Endometrium (tissue), 2 donors: ENCODE data around the gene LMBR1L.

Source experiments
- FAIRE-seq: peaks from 2 replicates; lab custom pipeline; 2012; peaks lifted over from hg19 to GRCh38; lab: Jason Lieb, UNC
- donor health status: control.
- donor health status: control.

LMBR1L gene

DNA sequence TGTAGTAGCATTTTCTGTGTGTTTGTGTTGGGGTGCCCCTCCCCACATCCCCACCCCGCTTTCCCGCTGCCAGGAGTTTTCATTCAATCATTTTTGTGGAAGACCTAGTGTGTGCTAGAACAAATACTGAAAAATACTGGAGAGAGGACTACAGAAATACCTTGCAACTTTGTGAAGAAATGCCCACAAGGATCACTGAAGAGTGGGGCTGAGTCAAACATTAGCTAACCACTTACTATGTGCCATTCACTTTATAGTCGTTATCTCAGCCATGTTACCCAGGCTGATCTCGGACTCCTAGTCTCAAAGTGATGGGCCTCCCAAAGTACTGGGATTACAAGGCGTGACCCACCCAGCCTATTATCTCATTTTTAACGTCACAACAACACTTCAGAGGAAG lies 559 bp upstream of the LMBR1L start:
- no peak for FAIRE-seq

DNA sequence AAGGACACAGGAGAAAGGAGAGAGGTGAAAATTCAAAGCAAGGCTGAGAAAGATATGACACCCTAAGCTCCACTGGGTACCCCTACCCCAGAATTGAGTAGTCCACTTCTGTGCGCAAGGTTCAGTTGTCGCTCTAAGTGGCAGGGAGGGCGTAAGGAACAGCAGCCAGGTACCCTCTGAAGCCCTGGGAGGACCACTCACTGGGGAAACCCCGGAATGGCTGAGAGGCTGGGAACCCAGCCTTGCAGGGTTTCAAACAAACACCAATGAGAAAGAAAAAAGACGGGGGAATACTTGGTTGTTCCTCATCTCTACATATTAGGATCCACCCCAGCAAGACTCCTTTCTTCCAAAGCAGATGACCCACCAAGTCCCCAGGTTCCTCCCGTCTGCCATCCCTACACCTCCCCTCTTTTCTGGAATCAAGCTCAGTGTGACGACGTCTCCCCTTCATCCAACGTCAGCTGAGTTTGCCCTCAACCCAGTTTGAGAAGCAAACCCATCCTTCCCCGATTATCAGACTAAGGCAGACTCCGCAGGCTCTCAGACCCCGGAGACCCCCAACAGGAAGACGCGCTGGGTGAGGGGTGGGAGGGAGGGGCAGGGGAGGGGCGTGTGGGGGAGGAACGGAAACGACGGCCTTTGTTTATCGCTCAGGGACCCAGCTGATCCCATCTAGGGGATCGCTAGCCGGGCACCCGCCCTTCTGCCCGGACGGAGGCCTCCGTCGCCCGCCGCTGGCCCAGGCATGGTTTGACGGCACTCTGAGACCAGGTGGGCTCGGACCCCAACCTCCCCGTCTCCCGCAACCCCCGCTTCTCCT lies 795 bp downstream of the LMBR1L start:
- FAIRE-seq = no peak

DNA sequence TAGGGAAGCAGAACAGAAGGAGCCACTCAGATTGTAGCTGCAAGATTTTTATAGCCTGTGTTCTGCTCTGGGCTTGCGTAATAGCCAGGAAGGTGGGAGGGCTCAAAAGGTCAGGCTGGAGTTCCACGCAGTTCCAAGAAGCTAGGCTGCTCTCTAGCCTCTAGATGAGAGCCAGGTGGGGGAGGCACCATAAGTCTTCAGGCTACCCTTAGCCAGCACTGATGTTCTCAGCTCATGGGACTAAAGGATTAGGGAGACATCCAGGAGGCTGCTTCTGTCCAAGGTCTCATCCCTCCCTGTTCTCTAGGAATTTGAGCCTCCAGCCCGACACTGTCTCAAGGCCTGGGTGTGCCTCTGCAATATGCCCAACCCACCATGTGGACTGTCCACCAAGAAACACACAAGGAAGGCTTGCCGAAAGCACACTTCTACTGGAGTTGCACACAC lies 1.7 kb downstream of the LMBR1L start:
- FAIRE-seq = no peak

DNA sequence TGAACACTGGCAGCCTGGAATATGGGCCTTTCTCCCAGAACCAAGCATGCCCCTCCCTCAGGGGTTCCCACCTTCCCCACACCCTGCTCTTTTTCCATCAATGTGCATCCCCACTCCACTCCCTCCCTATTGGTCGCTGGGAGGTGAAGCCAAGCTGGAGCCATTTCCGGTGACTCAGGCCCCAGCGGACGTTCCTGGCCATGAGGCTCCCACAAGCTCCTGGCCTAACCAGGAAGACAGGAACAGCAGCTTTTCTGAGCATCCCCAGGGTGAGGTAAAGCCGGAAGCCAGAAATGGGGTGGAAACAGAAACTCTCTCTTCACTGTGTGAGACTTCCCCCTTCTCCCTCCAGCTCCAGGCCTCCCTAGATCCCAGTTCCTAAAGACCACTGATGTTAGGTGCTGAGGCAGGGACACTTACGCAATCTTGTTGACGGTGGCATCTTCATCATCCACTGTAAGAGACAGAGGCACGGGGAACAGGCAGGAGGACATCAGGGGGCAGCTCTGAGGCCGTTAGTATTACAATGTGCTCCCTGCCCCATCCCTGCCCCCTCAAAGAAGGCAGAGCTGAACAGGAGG lies 5.1 kb downstream of the LMBR1L start:
- FAIRE-seq = no peak

DNA sequence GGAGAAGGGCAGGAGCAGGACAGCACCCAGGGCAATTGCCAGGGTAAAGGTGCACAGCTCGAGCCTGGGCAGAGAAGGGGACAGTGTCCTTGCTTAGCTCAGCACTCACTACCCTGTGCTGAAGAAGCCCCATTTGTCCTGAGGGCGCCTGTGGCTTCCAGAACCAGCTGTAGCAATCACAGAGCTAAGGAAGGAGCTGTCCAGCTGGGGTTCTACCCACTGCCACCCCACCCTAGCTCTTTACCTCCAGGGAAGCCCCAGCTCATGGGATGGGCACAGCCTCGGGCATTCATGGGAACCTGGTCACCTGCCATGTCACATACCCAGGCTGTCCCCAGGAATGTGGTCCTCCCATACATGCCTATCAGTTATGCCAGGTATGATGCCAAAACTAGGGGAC lies 5.8 kb downstream of the LMBR1L start:
- no peak for FAIRE-seq

DNA sequence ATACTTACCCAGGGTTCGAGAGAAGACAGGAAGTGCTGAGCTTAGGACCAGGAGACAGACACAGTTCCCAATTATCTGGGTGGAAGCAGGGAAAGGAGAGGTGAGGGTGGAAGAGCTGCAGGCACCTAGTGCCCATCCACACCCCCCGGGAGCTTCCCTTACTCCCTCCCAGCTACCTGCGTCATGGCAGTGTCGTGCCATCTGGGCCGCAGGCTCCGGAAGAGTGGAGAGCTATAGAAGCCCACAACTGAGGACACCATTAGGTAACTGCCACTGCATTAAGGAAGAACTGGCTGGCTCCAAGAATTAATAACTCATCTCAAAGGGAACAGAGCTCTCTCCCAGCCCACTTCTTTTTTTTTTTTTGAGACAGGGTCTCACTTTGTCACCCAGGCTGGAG lies 10.3 kb downstream of the LMBR1L start:
- FAIRE-seq = no peak

DNA sequence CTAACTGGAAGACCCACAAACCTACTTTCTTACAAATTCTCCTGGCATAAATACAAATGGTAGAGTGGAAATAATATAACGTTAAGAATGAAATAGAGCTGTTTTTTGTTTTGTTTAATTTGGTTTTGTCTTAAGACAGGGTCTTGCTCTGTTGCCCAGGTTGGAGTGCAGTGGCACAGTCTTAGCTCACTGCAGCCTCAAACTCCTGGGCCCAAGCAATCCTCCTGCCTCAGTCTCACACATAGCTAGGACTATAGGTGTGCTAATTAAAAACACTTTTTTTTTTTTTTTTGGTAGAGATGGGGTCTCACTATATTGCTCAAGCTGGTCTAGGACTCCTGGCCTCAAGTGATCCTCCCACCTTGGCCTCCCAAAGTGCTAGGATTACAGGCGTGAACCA lies 11.9 kb downstream of the LMBR1L start:
- FAIRE-seq = no peak

DNA sequence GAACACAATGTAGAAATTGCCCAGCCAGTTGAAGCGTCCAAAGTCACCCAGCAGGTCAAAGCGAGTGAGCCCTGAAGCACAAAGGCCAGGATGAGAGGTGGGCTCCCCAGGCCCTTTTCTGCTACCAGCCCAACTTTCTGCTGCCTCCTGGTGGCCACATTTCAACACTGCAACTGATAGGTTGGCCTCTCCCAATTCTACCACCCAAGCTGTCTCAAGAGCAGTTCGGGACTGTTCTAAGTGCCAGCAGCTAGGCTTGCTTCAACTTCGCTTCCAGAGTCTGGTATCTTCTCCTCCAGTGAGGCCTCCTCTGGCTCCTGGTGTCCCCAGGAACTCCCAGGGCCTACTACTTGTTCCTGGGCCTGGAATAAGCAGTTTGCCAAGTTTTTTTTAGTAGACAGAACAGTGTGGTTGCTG lies 12.6 kb downstream of the LMBR1L start:
- FAIRE-seq = no peak

GRCh38 chr12:49097381-49097780 lies 13.3 kb downstream of the LMBR1L start:
- FAIRE-seq = no peak

DNA sequence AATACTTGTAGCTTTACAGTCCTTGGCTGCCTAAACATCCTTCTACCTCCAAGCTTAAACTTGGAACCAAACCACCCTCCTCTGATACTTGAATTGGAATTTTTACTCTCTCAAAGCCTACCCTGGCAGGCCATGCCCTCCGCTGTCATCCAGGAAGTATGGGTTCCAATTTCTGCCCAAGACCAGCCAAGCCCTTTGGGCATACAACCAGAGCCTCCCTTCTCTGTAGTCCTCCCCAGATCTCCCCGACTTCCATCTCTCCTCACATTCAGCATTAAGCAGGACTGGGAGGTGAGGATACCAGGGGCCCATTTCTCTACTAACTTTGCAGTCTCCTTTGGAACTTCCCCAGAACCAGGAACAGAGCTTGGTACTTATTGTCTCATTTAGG lies 15.7 kb downstream of the LMBR1L start:
- FAIRE-seq = no peak

DNA sequence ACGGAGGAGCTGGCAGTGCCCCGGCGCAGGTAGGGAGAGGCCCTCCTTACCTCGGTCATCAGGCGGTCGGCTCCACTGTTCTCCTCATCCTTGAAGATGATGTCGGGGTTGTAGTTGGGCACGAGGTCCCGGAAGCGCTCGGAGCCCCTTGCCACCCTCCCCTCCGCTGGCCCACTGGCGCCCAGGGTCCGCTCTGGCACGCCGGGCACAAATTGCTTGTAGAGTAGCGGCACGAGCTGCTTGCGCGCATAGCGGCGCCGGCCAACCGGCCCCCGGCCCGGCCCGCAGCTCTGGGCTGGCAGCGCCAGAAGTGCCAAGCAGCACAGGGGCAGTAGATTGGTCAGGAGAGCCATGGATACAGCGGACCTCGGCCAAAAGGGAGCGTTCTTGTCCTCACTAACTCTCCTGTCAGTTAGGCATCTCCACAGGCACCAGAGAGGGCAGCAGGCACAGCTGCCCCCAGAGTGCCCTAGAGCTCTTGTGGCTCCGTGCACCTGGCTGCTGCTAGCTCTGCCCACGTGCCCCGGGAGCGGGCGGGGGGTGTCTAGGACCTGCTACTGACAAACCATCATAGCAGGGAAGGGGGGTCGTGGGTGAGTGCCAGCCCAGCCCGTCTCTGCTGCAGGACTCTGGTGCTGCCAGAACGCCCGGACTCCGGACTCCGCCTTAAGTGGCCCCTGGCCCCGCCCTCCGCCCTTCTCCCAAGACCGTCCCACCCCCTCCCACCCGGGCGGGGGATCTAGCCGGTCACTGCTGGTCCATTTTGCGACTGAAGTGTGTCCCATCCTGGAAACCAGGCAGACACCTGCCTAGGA lies 16.3 kb downstream of the LMBR1L start, which contains the start of gene DHH:
DHH (minus strand) TSS at position 642 of the 815 bp plus-strand sequence; CDS start at position 353, 289 bp downstream.
- no peak for FAIRE-seq

DNA sequence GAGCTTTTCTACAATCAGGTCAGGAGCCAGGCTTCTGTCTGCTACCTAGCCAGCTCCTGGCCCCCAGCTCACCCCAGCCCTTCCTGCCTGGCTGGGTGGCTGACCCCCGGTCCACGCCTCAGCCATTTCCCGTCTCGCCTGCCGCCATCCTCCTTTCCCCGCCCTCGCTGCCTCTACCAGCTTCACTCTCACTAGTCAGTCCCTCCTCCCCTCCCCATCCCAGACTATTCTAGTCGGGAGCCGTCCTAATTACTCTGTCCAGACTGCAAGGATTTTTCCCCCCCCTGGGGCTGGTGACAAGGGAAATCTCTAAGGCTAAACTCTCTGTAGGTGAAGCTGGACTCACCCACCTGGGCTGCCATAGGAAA lies 16.9 kb downstream of the LMBR1L start:
- FAIRE-seq = no peak

DNA sequence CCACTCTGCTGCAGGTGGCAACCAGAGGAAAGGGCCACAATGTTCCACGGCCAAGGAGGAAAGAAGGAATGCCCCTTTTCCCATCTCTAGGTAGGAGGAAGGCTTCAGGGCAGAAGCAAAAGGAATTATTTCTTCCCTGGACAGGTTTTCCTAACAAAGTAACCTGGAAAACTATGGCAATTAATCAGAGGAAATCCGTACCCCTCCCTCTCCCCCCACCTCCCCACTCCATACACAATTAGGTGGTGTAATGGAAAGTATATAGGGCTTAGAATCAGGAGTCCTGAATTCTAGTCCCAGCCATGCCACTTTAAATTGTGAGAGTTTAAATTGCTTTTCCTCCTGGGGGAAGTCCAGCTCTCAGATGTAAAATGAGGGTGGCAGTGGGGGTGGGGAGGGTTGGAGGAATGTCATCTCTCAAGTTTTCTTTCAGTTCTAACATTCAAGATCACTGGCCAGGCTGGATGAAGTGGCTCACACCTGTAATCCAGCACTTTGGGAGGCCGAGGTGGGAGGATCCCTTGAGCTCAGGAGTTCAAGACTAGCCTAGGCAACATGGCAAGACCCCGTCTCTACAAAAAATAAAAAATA lies 17.7 kb downstream of the LMBR1L start:
- no peak for FAIRE-seq

GRCh38 chr12:49092086-49092815 lies 18.4 kb downstream of the LMBR1L start:
- FAIRE-seq = no peak

DNA sequence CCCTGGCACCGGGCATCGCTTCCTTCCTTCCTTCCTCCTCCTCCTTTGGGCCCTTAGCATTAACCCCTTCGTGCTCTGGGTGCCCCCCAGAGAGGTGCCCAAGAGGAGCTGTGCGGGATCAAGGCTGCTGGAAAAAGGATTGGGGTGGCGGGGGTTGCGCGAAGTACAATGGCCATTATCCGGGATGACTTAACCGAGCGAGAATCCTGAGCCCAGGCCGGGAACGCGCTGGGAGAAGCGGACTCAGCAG lies 18.9 kb downstream of the LMBR1L start:
- no peak for FAIRE-seq

GRCh38 chr12:49091056-49091835 lies 19.4 kb downstream of the LMBR1L start:
- no peak for FAIRE-seq

DNA sequence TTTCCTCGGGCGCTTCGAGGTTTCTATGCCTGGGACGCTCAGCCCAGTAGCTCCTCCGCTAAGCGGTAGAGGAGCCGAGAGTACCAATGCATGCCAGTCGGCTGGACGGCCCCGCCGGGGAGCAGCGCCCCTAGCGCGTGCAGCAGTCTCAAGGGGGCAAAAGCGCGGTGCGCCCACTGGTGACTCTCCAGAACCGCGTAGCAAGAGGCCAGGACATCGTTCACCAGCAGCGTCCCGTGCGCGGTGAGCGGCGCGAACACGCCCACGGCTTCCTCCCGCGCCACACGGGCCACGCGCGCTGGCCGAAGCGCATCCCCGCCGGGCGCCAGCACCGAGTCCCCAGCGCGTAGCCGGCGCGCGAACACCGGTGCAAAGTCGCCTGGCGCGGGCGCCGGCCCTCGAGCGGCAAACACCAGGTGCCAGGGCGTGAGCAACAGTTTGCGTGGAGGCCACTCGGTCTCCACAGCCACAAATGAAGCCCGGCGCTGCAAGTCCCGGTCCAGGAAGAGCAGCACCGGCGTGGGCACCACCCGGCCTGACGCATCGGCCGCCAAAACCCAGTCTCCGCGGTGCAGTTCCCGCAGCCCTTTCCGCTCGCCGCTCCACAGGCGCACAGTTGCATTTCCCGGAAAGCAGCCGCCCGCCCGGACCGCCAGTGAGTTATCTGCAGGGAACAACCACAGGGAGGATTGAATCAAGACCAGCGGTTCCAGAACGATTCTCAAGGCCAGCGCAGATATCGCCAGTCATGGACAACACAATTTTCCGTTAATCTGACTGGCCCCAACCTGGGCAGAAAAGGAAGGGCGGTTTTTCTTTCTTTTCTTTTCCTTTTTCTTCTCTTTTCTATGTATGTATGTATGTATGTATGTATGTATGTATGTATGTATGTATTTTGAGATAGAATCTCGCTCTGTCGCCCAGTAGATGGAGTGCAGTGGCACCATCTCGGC lies 20.6 kb downstream of the LMBR1L start:
- no peak for FAIRE-seq

DNA sequence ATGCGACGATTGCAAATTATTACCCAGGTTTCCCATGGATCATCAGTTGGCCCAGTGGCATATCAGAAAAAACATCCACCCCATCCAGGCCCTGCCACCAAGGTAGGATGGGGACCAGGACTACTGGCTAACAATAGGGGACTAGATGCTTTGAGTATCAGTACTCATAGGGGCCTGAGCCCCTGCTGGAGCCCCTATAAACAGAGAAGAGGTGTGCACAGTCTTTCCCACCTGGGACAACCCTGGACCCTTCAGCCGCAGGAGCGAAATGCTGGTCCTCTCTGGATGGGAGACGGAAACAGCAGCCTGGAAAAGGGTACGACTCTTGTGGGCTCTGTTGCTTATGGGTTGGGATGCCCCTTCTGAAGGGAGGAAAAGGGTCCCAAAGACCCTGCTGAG lies 21.7 kb downstream of the LMBR1L start:
- FAIRE-seq = no peak

- no peak for FAIRE-seq
These were observed 22.3 kb downstream of the LMBR1L start for GRCh38 chr12:49088150-49088931.
